HEK293 (cell line): Measurements from ENCODE around the gene FGFRL1.

ENCODE experiments used
- CTCF ChIA-PET: fragments of 350-600 bp; formaldehyde crosslinking; extraction: SDS; loops from one replicate; lab custom pipeline; 2021; ENCODE audit warnings: antibody characterized with exemption; lab: Yijun Ruan, JAX
- POLR2A ChIA-PET: fragments of 300-600 bp; formaldehyde crosslinking; extraction: SDS; loops from one replicate; lab custom pipeline; 2020; ENCODE audit warnings: antibody characterized with exemption, inconsistent platforms; lab: Yijun Ruan, JAX
- H3K27ac ChIP-seq: fragments of 200-500 bp; sonication (Bioruptor generic); 2 replicates; pipeline ENCODE4 v1.5.1; 2014; ENCODE audit warnings: low read depth, low read length, control low read depth, inconsistent platforms; ENCODE audit errors: extremely low read depth
- H3K36me3 ChIP-seq, 2 experiments: fragments of 200-500 bp in 1 of 2; sonication (Bioruptor generic) in 1 of 2; 1 replicate in 1 of 2; 2 replicates in 1 of 2; pipeline ENCODE4 v1.5.1; 2014 to 2017; ENCODE audit warnings: inconsistent platforms in 2 of 2, low read length in 2 of 2; ENCODE audit not compliant: control insufficient read depth in 2 of 2, insufficient read depth in 1 of 2
- H3K4me1 ChIP-seq: fragments of 200-500 bp; sonication (Bioruptor generic); 2 replicates; pipeline ENCODE4 v1.5.1; 2014; ENCODE audit warnings: mild to moderate bottlenecking, low read length, inconsistent platforms; ENCODE audit not compliant: control insufficient read depth, insufficient read depth
- H3K4me3 ChIP-seq: 2 replicates; pipeline ENCODE4 v1.5.1; 2011; ENCODE audit warnings: low read depth, mild to moderate bottlenecking, control low read depth, low read length, moderate library complexity
- H3K9me3 ChIP-seq: fragments of 200-500 bp; sonication (Bioruptor generic); 2 replicates; pipeline ENCODE4 v1.5.1; 2014; ENCODE audit warnings: low read depth, low read length, inconsistent platforms; ENCODE audit not compliant: control insufficient read depth, insufficient read depth
- GLIS1 ChIP-seq: fragments of 450-650 bp; formaldehyde crosslinking; IDR thresholded peaks from 2 replicates; pipeline ENCODE4 v1.5.1; 2016; ENCODE audit warnings: missing biosample characterization, missing genetic modification characterization
- GLIS2 ChIP-seq: fragments of 450-650 bp; formaldehyde crosslinking; IDR thresholded peaks from 2 replicates; pipeline ENCODE4 v1.5.1; 2016; ENCODE audit warnings: missing biosample characterization, missing genetic modification characterization
- KLF7 ChIP-seq: fragments of 450-650 bp; formaldehyde crosslinking; IDR thresholded peaks from 2 replicates; pipeline ENCODE4 v1.5.1; 2016; ENCODE audit warnings: missing biosample characterization, missing genetic modification characterization, borderline replicate concordance
- KLF8 ChIP-seq: fragments of 450-650 bp; formaldehyde crosslinking; IDR thresholded peaks from 2 replicates; pipeline ENCODE4 v1.5.1; 2016; ENCODE audit warnings: missing biosample characterization, missing genetic modification characterization
- ZFP3 ChIP-seq: fragments of 450-650 bp; formaldehyde crosslinking; IDR thresholded peaks from 2 replicates; pipeline ENCODE4 v1.5.1; 2016; ENCODE audit warnings: low read depth, missing biosample characterization, missing genetic modification characterization
- ZFP41 ChIP-seq: fragments of 450-650 bp; formaldehyde crosslinking; IDR thresholded peaks from 2 replicates; pipeline ENCODE4 v1.5.1; 2016; ENCODE audit warnings: missing biosample characterization, missing genetic modification characterization, borderline replicate concordance
- ZIC2 ChIP-seq: fragments of 450-650 bp; formaldehyde crosslinking; IDR thresholded peaks from 2 replicates; pipeline ENCODE4 v1.5.1; 2016; ENCODE audit warnings: missing biosample characterization, missing genetic modification characterization
- ZNF157 ChIP-seq: fragments of 450-650 bp; formaldehyde crosslinking; IDR thresholded peaks from 2 replicates; pipeline ENCODE4 v1.5.1; 2016; ENCODE audit warnings: missing biosample characterization, missing genetic modification characterization
- ZNF169 ChIP-seq: fragments of 450-650 bp; formaldehyde crosslinking; IDR thresholded peaks from 2 replicates; pipeline ENCODE4 v1.5.1; 2016; ENCODE audit warnings: missing biosample characterization, missing genetic modification characterization
- ZNF311 ChIP-seq: fragments of 450-650 bp; formaldehyde crosslinking; IDR thresholded peaks from 2 replicates; pipeline ENCODE4 v1.5.1; 2017; ENCODE audit warnings: missing biosample characterization, missing genetic modification characterization, borderline replicate concordance
- ZNF366 ChIP-seq: fragments of 450-650 bp; formaldehyde crosslinking; conservative IDR thresholded peaks from 2 replicates; pipeline ENCODE4 v1.5.1; 2016; ENCODE audit warnings: missing biosample characterization, missing genetic modification characterization
- ZNF529 ChIP-seq: fragments of 450-650 bp; formaldehyde crosslinking; IDR thresholded peaks from 2 replicates; pipeline ENCODE4 v1.5.1; 2017; ENCODE audit warnings: missing genetic modification characterization, missing biosample characterization; ENCODE audit not compliant: insufficient replicate concordance
- ZNF555 ChIP-seq: fragments of 450-650 bp; formaldehyde crosslinking; conservative IDR thresholded peaks from 2 replicates; pipeline ENCODE4 v1.5.1; 2017; ENCODE audit warnings: missing biosample characterization, mild to moderate bottlenecking, missing genetic modification characterization, inconsistent platforms
- ZNF580 ChIP-seq: fragments of 450-650 bp; formaldehyde crosslinking; IDR thresholded peaks from 2 replicates; pipeline ENCODE4 v1.5.1; 2016; ENCODE audit warnings: missing biosample characterization, missing genetic modification characterization
- ZNF747 ChIP-seq: fragments of 450-650 bp; formaldehyde crosslinking; IDR thresholded peaks from 2 replicates; pipeline ENCODE4 v1.5.1; 2016; ENCODE audit warnings: missing biosample characterization, missing genetic modification characterization
- ZNF792 ChIP-seq: fragments of 450-650 bp; formaldehyde crosslinking; IDR thresholded peaks from 2 replicates; pipeline ENCODE4 v1.5.1; 2016; ENCODE audit warnings: missing biosample characterization, missing genetic modification characterization
- ZNF830 ChIP-seq: fragments of 450-650 bp; IDR thresholded peaks from 2 replicates; pipeline ENCODE4 v1.5.0; 2018; ENCODE audit warnings: missing biosample characterization, missing genetic modification characterization, low read depth, mild to moderate bottlenecking, moderate library complexity
- TF ChIP-seq, protein P1 (sequence below): fragments of 450-650 bp; formaldehyde crosslinking; IDR thresholded peaks from 2 replicates; pipeline ENCODE4 v1.5.1; 2016; ENCODE audit warnings: missing biosample characterization, missing genetic modification characterization
- TF ChIP-seq, protein P2 (sequence below): fragments of 450-650 bp; formaldehyde crosslinking; IDR thresholded peaks from 2 replicates; pipeline ENCODE4 v1.5.1; 2017; ENCODE audit warnings: missing biosample characterization, missing genetic modification characterization

FGFRL1 gene

DNA sequence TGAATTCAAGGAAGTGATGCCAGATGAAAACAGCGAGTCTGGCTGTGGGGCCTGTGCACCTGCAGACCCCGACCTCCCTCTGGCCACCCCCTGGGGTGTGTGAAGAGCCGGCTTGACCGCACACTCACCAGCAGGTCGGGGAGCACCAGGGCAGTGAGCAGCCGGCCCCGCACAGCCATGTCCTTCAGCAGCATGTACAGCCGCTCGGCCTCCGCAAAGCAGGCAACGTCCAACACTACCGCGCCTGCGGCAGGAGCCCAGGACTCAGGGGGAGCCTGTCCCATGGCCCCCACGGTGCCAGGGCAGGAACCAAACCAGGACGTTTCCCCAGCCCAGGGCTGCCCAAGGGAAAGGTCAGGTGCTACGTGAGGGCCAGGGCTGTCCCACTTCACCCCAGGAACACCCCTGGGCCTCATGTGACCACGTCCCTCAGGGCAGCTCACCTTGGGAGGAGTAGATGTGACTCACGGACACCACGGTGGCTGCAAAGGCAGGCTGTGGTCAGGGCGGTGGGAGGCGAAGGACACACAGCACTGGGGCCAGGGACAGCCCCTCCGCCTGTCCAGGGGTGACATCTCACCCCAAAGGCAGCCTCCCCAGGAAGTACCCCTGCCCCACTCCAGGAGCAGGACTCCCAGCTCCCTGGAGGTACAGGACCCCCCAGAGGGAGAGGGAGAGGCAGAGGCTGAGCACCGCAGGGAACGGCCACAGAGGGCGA, 46.2 kb upstream of the FGFRL1 start:
- TF ChIP-seq GLIS2 (tag by site-specific recombination) (peak; percentile 23; the same call in 1 of the 2 replicates), ZIC2 (peak; percentile 49), ZNF555 (no peak), KLF7 (no peak), ZNF792 (tag by site-specific recombination) (no peak), ZNF311 (tag by site-specific recombination) (no peak), ZNF366 (tag by site-specific recombination) (no peak), ZNF747 (no peak), KLF8 (tag by site-specific recombination) (no peak), ZNF830 (tag by site-specific recombination) (no peak), ZNF580 (no peak), ZFP3 (tag by site-specific recombination) (no peak), GLIS1 (0 out of 2 replicates have a peak, but pooled peaks have one; percentile 16), ZFP41 (no peak), ZNF157 (tag by site-specific recombination) (no peak), ZNF529 (tag by site-specific recombination) (no peak)
- TF ChIP-seq, protein P1, sequence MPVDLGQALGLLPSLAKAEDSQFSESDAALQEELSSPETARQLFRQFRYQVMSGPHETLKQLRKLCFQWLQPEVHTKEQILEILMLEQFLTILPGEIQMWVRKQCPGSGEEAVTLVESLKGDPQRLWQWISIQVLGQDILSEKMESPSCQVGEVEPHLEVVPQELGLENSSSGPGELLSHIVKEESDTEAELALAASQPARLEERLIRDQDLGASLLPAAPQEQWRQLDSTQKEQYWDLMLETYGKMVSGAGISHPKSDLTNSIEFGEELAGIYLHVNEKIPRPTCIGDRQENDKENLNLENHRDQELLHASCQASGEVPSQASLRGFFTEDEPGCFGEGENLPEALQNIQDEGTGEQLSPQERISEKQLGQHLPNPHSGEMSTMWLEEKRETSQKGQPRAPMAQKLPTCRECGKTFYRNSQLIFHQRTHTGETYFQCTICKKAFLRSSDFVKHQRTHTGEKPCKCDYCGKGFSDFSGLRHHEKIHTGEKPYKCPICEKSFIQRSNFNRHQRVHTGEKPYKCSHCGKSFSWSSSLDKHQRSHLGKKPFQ (tag by site-specific recombination) = no peak
- no peaks in the 10 kb centered on the region for H3K4me1 ChIP-seq
- POLR2A ChIA-PET = no interaction called here
- no peak overlapping the region for H3K4me3 ChIP-seq
- H3K27ac ChIP-seq = no peak overlapping the region
- CTCF ChIA-PET = no interaction called here
- peaks cover 0 to 61% of the 10 kb centered on the region in 2 experiments; a peak in 1 of 3 replicates for H3K36me3 ChIP-seq
- H3K9me3 ChIP-seq = no peaks in the 10 kb centered on the region

DNA sequence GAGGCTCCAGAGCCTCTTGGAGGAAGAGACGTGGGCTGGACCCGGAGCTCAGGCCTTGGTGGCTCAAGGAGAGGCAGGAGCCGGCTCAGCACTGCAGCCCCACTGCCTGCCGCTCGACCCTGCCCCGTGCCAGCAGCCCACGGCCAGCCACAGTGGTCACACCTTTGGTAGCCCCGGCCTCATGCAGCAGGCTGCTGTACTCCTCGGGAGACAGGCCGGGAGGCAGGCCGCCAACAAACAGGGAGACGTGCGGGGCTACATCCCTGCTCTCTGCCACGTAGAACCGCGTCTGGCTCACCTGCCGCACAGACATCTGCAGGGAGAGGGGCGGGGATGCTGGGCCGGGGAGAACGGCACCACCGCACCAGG, 45.7 kb upstream of the FGFRL1 start:
- Histone ChIP-seq H3K4me3 (no peak overlapping the region), H3K9me3 (no peaks in the 10 kb centered on the region), H3K36me3 (peaks cover 0 to 56% of the 10 kb centered on the region in 2 experiments; a peak in 1 of 3 replicates), H3K27ac (no peak overlapping the region), H3K4me1 (no peaks in the 10 kb centered on the region)
- POLR2A ChIA-PET = no interaction called here
- CTCF ChIA-PET = no interaction called here
- TF ChIP-seq, protein P2, sequence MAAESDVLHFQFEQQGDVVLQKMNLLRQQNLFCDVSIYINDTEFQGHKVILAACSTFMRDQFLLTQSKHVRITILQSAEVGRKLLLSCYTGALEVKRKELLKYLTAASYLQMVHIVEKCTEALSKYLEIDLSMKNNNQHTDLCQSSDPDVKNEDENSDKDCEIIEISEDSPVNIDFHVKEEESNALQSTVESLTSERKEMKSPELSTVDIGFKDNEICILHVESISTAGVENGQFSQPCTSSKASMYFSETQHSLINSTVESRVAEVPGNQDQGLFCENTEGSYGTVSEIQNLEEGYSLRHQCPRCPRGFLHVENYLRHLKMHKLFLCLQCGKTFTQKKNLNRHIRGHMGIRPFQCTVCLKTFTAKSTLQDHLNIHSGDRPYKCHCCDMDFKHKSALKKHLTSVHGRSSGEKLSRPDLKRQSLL (tag by site-specific recombination) = 0 out of 2 replicates have a peak, but pooled peaks have one; percentile 20
- no peak for TF ChIP-seq ZNF169 (tag by site-specific recombination)
